Endodermal cell (in vitro differentiated cells): ENCODE measurements around the gene HSPA1A. TPM values are rescaled to one million over a fixed set of nuclear protein-coding genes. Genes with fewer than 3 reads are reported as not detected.

ENCODE experiments used
- DNase-seq: peaks from one replicate; pipeline ENCODE4 v3.0.0-alpha.2; 2017
- H3K27ac ChIP-seq: 2 replicates; pipeline ENCODE4 v1.5.1; 2013; ENCODE audit warnings: mild to moderate bottlenecking, low read depth, low read length, moderate library complexity
- H3K27me3 ChIP-seq: 2 replicates; pipeline ENCODE4 v1.6.1; 2013; ENCODE audit warnings: mild to moderate bottlenecking, low read length, moderate library complexity; ENCODE audit not compliant: insufficient read depth, control insufficient read depth, poor library complexity, severe bottlenecking
- H3K36me3 ChIP-seq: 2 replicates; pipeline ENCODE4 v1.7.0; 2013; ENCODE audit warnings: mild to moderate bottlenecking, low read length, moderate library complexity; ENCODE audit not compliant: control insufficient read depth, insufficient read depth
- H3K4me1 ChIP-seq: one replicate; pipeline ENCODE4 v1.7.0; 2013; ENCODE audit warnings: low read length; ENCODE audit not compliant: control insufficient read depth, insufficient read depth
- H3K4me3 ChIP-seq: 2 replicates; pipeline ENCODE4 v1.5.1; 2013; ENCODE audit warnings: mild to moderate bottlenecking, low read length, moderate library complexity
- H3K9ac ChIP-seq: 2 replicates; pipeline ENCODE4 v1.6.1; 2013; ENCODE audit warnings: mild to moderate bottlenecking, low read length, moderate library complexity; ENCODE audit not compliant: poor library complexity, severe bottlenecking; ENCODE audit errors: extremely low read depth
- H3K9me3 ChIP-seq: 2 replicates; pipeline ENCODE4 v1.6.1; 2013; ENCODE audit warnings: mild to moderate bottlenecking, low read length, moderate library complexity; ENCODE audit not compliant: control insufficient read depth
- H3K27ac Mint-ChIP-seq: 2 replicates; pipeline ENCODE4 v1.8.0; 2020; ENCODE audit warnings: mixed read lengths
- H3K27me3 Mint-ChIP-seq: 2 replicates; pipeline ENCODE4 v1.8.0; 2021; ENCODE audit warnings: mild to moderate bottlenecking, mixed read lengths; ENCODE audit not compliant: insufficient read depth
- H3K36me3 Mint-ChIP-seq: 2 replicates; pipeline ENCODE4 v1.8.0; 2020; ENCODE audit warnings: low read depth, mixed read lengths
- H3K4me1 Mint-ChIP-seq: 2 replicates; pipeline ENCODE4 v1.8.0; 2020; ENCODE audit warnings: mixed read lengths
- H3K4me3 Mint-ChIP-seq: 2 replicates; pipeline ENCODE4 v1.8.0; 2020; ENCODE audit warnings: mild to moderate bottlenecking, moderate library complexity, mixed read lengths
- H3K9me3 Mint-ChIP-seq: 2 replicates; pipeline ENCODE4 v1.8.0; 2020; ENCODE audit warnings: mild to moderate bottlenecking, mixed read lengths
- CTCF ChIP-seq: fragments of 200-600 bp; sonication (generic); conservative IDR thresholded peaks from 2 replicates; pipeline ENCODE4 v1.5.0; 2021; ENCODE audit warnings: antibody characterized with exemption, mild to moderate bottlenecking
- WGBS, 2 experiments: methylation state at CpG; one replicate each; pipeline versions ENCODE4 v1.1.5 to v1.1.7; 2013; ENCODE audit warnings: missing lambda C conversion rate in 2 of 2, mixed read lengths in 1 of 2; ENCODE audit not compliant: insufficient coverage in 1 of 2, insufficient read length in 1 of 2; 5-methylcytosine and 5-hydroxymethylcytosine counted together
- total RNA-seq, 2 donors: library from RNA; stranded (reverse); fragmentation: NEBNext Ultra II Directional in 1 of 2; extraction: Animal tissue kit (Norgen Biotek cat#: 25700) in 1 of 2; gene quantifications; 2 replicates in 1 of 2; 3 replicates in 1 of 2; pipeline ENCODE4 v1.2.1, GENCODE V29; 2021

HSPA1A gene
- total RNA-seq, 2 donors from 2014 or later, result 53.1 to 62.6 TPM

- H3K4me3 Mint-ChIP-seq, result no peak overlapping the region
- H3K4me3 ChIP-seq, result no peak overlapping the region
- DNase-seq, result no peak
- no peak overlapping the region for H3K27ac Mint-ChIP-seq
- H3K27ac ChIP-seq, result no peak overlapping the region
- H3K9me3 Mint-ChIP-seq, result peaks cover 12% of the 10 kb centered on the region
- H3K9me3 ChIP-seq, result peaks cover 5% of the 10 kb centered on the region
- H3K4me1 Mint-ChIP-seq, result peaks cover 10% of the 10 kb centered on the region
- H3K9ac ChIP-seq, result no peak overlapping the region
- H3K27me3 Mint-ChIP-seq, result peaks cover 2% of the 10 kb centered on the region
- peaks cover 39% of the 10 kb centered on the region for H3K36me3 Mint-ChIP-seq
- WGBS, 2 experiments, result 90 to 97% methylated on average over 6 to 8 of the region's 8 CpGs
- TF ChIP-seq CTCF, result no peak
- H3K4me1 ChIP-seq, result no peaks in the 10 kb centered on the region
- no peaks in the 10 kb centered on the region for H3K27me3 ChIP-seq
- H3K36me3 ChIP-seq, result peaks cover 40% of the 10 kb centered on the region
These were observed 43.4 kb downstream of the HSPA1A start for GRCh38 chr6:31858707-31859106.

- TF ChIP-seq CTCF, result no peak
- H3K27ac Mint-ChIP-seq, result no peak overlapping the region
- peaks cover 14% of the 10 kb centered on the region for H3K4me1 Mint-ChIP-seq
- Histone ChIP-seq H3K9me3 (peaks cover 5% of the 10 kb centered on the region), H3K27ac (no peak overlapping the region), H3K4me1 (no peaks in the 10 kb centered on the region), H3K4me3 (no peak overlapping the region), H3K9ac (no peak overlapping the region), H3K36me3 (peaks cover 40% of the 10 kb centered on the region), H3K27me3 (no peaks in the 10 kb centered on the region)
- DNase-seq, result no peak
- peaks cover 10% of the 10 kb centered on the region for H3K9me3 Mint-ChIP-seq
- 93% methylated on average over 11 of the region's 11 CpGs for WGBS, 2 experiments
- H3K36me3 Mint-ChIP-seq, result peaks cover 39% of the 10 kb centered on the region
- H3K4me3 Mint-ChIP-seq, result no peak overlapping the region
- H3K27me3 Mint-ChIP-seq, result peaks cover 2% of the 10 kb centered on the region
These were observed 44.6 kb downstream of the HSPA1A start for GRCh38 chr6:31859923-31860322.

GRCh38 chr6:31860349-31860748, 45.0 kb downstream of the HSPA1A start:
- Histone ChIP-seq H3K9ac (no peak overlapping the region), H3K4me1 (no peaks in the 10 kb centered on the region), H3K4me3 (no peak overlapping the region), H3K27me3 (no peaks in the 10 kb centered on the region), H3K9me3 (peaks cover 2% of the 10 kb centered on the region), H3K36me3 (peaks cover 37% of the 10 kb centered on the region), H3K27ac (no peak overlapping the region)
- peaks cover 14% of the 10 kb centered on the region for H3K4me1 Mint-ChIP-seq
- peaks cover 6% of the 10 kb centered on the region for H3K9me3 Mint-ChIP-seq
- peaks cover 2% of the 10 kb centered on the region for H3K27me3 Mint-ChIP-seq
- TF ChIP-seq CTCF, result no peak
- no peak overlapping the region for H3K4me3 Mint-ChIP-seq
- peaks cover 36% of the 10 kb centered on the region for H3K36me3 Mint-ChIP-seq
- no peak overlapping the region for H3K27ac Mint-ChIP-seq
- WGBS, 2 experiments, result 95% methylated on average over 8 to 13 of the region's 13 CpGs
- DNase-seq, result no peak
